VCaP (cell line): ENCODE measurements around the gene ZCCHC24.

Experiments used
- H3K27ac ChIP-seq: fragments of 450-650 bp; 2 replicates; pipeline ENCODE4 v1.5.1; 2017
- CTCF ChIP-seq: fragments of 450-650 bp; conservative IDR thresholded peaks from 2 replicates; pipeline ENCODE4 v1.5.1; 2017; ENCODE audit warnings: mild to moderate bottlenecking, moderate library complexity

ZCCHC24 gene

DNA sequence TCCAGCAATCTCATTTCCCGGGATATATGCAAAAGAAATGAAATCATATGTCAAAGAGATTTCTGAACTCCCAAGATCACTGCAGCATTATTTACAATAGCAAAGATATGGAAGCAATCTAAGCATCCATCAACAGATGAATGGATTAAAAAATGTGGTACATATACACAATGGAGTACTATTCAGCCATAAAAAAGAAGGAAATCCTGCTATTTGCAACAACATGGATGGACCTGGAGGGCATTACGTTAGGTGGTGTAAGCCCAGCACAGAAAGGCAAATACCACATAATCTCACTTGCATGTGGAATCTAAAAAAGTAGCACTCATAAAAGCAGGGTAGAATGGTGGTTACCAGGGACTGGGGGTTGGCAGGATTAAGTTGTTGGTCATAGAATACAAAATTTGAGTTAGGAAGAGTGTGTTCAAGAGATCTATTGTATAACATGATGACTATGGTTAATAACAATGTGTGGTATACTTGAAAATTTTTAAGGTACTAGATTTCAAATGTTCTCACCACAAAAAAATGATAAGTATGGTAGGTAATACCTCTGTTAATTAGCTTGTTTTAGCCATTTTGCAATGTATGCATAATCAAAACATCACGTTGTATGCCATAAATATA, 34.0 kb upstream of the ZCCHC24 start:
- no peak overlapping the region for H3K27ac ChIP-seq
- TF ChIP-seq CTCF, result no peak

DNA sequence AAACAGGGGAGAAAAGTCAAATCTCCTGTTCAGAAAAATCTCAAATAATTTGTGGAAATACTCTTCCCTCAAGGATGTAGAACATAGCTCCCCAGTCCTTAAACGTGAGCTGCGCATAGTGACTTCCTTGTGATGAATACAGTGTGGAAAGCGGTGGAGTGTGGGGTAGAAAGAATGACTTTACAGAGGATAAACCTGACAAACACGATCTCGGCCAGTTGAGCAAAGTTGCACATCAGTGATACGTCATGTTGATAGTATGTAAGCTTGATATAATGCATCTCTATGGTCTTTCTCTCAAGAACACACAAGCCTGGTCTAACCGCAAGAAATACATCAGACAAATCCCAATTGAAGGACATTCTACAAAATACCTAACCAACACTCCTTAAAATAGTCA, 32.0 kb upstream of the ZCCHC24 start:
- no peak overlapping the region for H3K27ac ChIP-seq
- no peak for TF ChIP-seq CTCF

DNA sequence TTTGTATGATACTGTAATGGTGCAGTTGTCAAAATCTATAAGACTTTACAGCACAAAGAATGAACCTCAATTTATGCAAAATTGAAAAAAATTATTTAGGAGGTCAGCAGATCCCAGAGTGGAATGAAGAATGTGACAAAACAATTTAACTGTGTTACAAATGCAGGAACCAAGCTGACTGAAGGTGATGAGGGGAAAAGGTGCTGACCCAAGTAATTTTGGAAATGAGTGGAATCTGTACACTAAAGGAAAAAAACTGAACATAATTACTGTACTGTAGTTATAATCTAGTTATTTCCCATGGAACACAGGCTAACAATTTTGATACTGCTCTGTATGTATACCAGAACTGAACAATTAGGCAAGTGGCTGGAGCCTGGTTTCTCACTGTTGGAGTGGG, 31.2 kb upstream of the ZCCHC24 start:
- TF ChIP-seq CTCF, result no peak
- no peak overlapping the region for H3K27ac ChIP-seq

DNA sequence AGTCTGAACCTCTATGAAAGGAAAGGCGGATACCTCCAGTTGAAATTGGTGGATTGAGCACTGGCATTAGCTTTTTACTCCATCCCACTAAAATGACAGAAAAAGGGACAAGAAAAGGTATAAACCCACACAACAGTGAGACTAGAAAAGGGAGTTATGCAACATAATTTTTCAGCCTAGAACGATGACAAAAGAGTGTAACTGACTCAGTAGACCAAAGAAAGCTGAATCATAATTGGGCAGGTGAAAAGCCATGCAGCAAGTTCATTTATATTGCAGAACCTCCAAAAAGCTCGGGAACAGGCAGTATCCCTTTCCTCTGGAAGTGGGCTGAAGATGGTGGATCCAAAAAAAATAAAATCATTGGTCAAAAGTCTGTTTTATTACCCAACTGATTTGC, 30.5 kb upstream of the ZCCHC24 start:
- no peak overlapping the region for H3K27ac ChIP-seq
- TF ChIP-seq CTCF, result no peak

DNA sequence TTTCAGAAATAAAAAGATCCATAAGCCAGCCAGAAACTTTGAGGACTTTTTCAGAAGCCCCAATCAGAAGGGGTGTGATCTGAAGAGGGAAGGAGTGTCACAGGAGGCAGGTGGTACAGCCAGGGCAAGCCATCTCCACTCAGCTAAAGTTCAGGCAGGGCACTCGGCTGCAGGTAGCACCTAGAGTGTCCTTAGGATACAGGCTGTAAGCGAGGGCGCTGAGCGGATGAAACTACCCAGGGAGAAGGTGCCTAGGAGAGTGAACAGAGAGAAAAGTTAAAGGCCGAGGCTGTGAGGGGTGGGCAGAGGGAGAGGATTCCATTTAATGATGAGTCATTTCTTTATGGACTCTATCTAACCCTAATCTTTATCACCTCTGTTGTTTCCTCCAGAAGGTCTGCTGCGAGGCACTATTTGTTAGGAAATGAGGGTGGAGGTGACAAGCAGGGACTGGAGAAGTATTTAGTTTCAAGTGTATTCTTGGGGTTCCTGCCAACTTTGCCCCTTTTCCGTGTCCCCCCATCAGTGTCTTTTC, 29.8 kb upstream of the ZCCHC24 start:
- no peak overlapping the region for H3K27ac ChIP-seq
- TF ChIP-seq CTCF, result no peak

GRCh38 chr10:79473496-79474095, 28.2 kb upstream of the ZCCHC24 start:
- TF ChIP-seq CTCF, result no peak
- H3K27ac ChIP-seq, result no peak overlapping the region

- no peak for TF ChIP-seq CTCF
- no peak overlapping the region for H3K27ac ChIP-seq
Measured at GRCh38 chr10:79472951-79473350, 27.5 kb upstream of the ZCCHC24 start.
